Measurements from ENCODE around the gene TMEM179.

DNA sequence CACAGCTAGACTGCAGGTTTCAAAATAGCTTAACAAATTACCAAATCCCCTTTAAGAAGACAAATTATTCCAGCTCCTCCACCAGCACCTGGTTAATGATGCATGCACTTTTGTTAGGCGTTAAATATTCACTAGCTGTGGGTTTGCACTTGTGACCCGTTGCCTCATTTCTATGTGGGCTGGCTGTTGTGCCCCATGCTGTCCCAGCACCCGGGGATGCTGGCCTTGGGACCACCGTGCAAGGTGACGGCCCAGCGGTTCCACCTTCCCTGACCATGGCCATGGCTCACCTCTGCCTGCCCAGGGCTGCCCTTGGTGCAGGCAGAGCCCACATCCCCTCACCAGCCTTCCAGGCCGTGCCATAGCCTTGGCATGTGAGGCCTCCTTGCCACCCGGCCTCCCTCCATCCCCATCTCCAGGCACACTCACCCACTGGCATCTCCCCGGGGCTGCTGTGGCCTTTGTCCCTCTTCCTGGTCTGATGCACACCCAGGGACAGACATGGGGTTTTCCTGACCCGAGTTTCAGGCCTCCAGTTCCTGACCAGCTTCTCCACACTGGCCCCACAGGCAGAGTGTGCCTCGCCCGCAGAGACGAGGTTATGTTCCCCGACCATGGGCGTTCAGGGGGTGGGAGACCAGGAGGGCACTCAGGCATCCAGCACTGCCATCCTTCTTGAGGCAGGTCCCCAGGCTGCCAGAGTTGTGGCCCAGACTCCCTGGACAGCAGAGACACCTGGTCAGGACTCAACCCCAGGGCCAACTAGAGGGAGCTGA, 45.4 kb downstream of the TMEM179 start:
- TF ChIP-seq EZH2phosphoT487 (IDR thresholded peaks at IDR 0.05; ENCODE audit: low read depth, severe bottlenecking, unreplicated experiment), result no peak
- TF ChIP-seq, protein P1, sequence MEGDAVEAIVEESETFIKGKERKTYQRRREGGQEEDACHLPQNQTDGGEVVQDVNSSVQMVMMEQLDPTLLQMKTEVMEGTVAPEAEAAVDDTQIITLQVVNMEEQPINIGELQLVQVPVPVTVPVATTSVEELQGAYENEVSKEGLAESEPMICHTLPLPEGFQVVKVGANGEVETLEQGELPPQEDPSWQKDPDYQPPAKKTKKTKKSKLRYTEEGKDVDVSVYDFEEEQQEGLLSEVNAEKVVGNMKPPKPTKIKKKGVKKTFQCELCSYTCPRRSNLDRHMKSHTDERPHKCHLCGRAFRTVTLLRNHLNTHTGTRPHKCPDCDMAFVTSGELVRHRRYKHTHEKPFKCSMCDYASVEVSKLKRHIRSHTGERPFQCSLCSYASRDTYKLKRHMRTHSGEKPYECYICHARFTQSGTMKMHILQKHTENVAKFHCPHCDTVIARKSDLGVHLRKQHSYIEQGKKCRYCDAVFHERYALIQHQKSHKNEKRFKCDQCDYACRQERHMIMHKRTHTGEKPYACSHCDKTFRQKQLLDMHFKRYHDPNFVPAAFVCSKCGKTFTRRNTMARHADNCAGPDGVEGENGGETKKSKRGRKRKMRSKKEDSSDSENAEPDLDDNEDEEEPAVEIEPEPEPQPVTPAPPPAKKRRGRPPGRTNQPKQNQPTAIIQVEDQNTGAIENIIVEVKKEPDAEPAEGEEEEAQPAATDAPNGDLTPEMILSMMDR (IDR thresholded peaks at IDR 0.05; ENCODE audit: poor library complexity), result no peak
- TF ChIP-seq EZH2 (IDR thresholded peaks at IDR 0.05; ENCODE audit: borderline replicate concordance), result no peak
